Activated effector memory CD4-positive, alpha-beta T cell treated with anti-CD3 and anti-CD28 coated beads, Interleukin-2, amount 50 U/mL, for 16 hours (primary cell): ENCODE results near the gene LAG3.
"Not testable (repeated sequence)": the region's sequence is repeated elsewhere in the genome, so short reads cannot be mapped to it uniquely, and the experiment has no call there.

ENCODE experiments used
- DNase-seq: peaks from one replicate; pipeline ENCODE4 v3.0.0-alpha.2; 2020

The LAG3 gene

GRCh38 chr12:6772331-6772695, at the start of gene LAG3:
Gene LAG3 (plus strand): TSS chr12:6772520. CDS start chr12:6772853, 333 bp downstream.
- DNase-seq, result peak; percentile 81

GRCh38 chr12:6722863-6723262, 49.5 kb upstream of the LAG3 start:
- no peak for DNase-seq

GRCh38 chr12:6723607-6724408, 48.5 kb upstream of the LAG3 start, which contains the start of gene COPS7A:
Gene COPS7A (plus strand): TSS chr12:6724046. CDS start chr12:6724657, 611 bp downstream.
- peak; percentile 98 for DNase-seq

GRCh38 chr12:6724409-6724797, 47.9 kb upstream of the LAG3 start:
- peak; percentile 71 for DNase-seq

GRCh38 chr12:6725350-6725749, 47.0 kb upstream of the LAG3 start:
- no peak for DNase-seq

GRCh38 chr12:6729186-6729585, 43.1 kb upstream of the LAG3 start:
- no peak for DNase-seq

- no peak for DNase-seq
These were observed 42.2 kb upstream of the LAG3 start for GRCh38 chr12:6730169-6730568.

GRCh38 chr12:6734506-6735387, 37.6 kb upstream of the LAG3 start:
- DNase-seq, result no peak

GRCh38 chr12:6735448-6736191, 36.7 kb upstream of the LAG3 start:
- DNase-seq, result peak; percentile 75

- DNase-seq, result no peak
These were observed 35.6 kb upstream of the LAG3 start for GRCh38 chr12:6736754-6737153.

- not testable (repeated sequence) for DNase-seq
These were observed 30.2 kb upstream of the LAG3 start for GRCh38 chr12:6742080-6742479.

GRCh38 chr12:6742834-6743233, 29.5 kb upstream of the LAG3 start:
- DNase-seq, result no peak

GRCh38 chr12:6743300-6743699, 29.0 kb upstream of the LAG3 start:
- DNase-seq, result not testable (repeated sequence)

- no peak for DNase-seq
These were observed 26.4 kb upstream of the LAG3 start for GRCh38 chr12:6745741-6746525.

- no peak for DNase-seq
These were observed 25.1 kb upstream of the LAG3 start for GRCh38 chr12:6747216-6747615.

- DNase-seq, result no peak
These were observed 23.6 kb upstream of the LAG3 start for GRCh38 chr12:6748761-6749160.

GRCh38 chr12:6750506-6750905, 21.8 kb upstream of the LAG3 start:
- no peak for DNase-seq

- DNase-seq, result no peak
These were observed 20.6 kb upstream of the LAG3 start for GRCh38 chr12:6751767-6752166.

GRCh38 chr12:6752167-6752920, 20.0 kb upstream of the LAG3 start:
- no peak for DNase-seq

GRCh38 chr12:6752921-6753771, 19.2 kb upstream of the LAG3 start, which contains the start of gene MLF2:
Gene MLF2 (minus strand): TSS chr12:6753141. CDS start chr12:6752334, 807 bp downstream.
- peak; percentile 99 for DNase-seq
